Lung (tissue), 12 donors: ENCODE measurements around the gene ZC3H8. TPM values are rescaled to one million over a fixed set of nuclear protein-coding genes. Genes with fewer than 3 reads are reported as not detected.

Experiments used
- ATAC-seq: fragments of 200-7000 bp; cut with Tn5 transposase; one replicate; pipeline ENCODE4 v1.9.1; 2020; ENCODE audit warnings: moderate number of reproducible peaks; ENCODE audit not compliant: insufficient read depth, low FRiP score
- DNase-seq, 3 donors: peaks; one replicate each; pipeline ENCODE4 v3.0.0-alpha.2; 2013 to 2017
- H3K27ac ChIP-seq, 2 donors: one replicate each; pipeline ENCODE4 v1.5.1; 2013; ENCODE audit warnings: mild to moderate bottlenecking in 2 of 2, moderate library complexity in 2 of 2, control low read depth in 1 of 2, inconsistent platforms in 1 of 2, low read depth in 1 of 2, low read length in 1 of 2
- H3K27me3 ChIP-seq, 3 donors: one replicate each; pipeline ENCODE4 v1.5.1; 2013; ENCODE audit warnings: low read length in 2 of 3; ENCODE audit not compliant: control insufficient read depth in 3 of 3, insufficient read depth in 3 of 3
- H3K36me3 ChIP-seq, 4 donors: one replicate each; pipeline ENCODE4 v1.5.1; 2013; ENCODE audit warnings: low read length in 4 of 4, mild to moderate bottlenecking in 1 of 4, moderate library complexity in 1 of 4; ENCODE audit not compliant: control insufficient read depth in 4 of 4, insufficient read depth in 4 of 4
- H3K4me1 ChIP-seq, 5 donors: one replicate each; pipeline ENCODE4 v1.5.1; 2013; ENCODE audit warnings: low read length in 5 of 5, mild to moderate bottlenecking in 2 of 5, moderate library complexity in 1 of 5; ENCODE audit not compliant: control insufficient read depth in 5 of 5, insufficient read depth in 5 of 5
- H3K4me3 ChIP-seq: one replicate; pipeline ENCODE4 v1.5.1; 2013; ENCODE audit warnings: mild to moderate bottlenecking, control low read depth, moderate library complexity
- H3K9ac ChIP-seq, 2 donors: one replicate each; pipeline ENCODE4 v1.5.1; 2013; ENCODE audit warnings: low read length in 2 of 2, control low read depth in 1 of 2; ENCODE audit not compliant: insufficient read depth in 1 of 2
- H3K9me3 ChIP-seq, 4 donors: one replicate each; pipeline ENCODE4 v1.5.1; 2013; ENCODE audit warnings: low read length in 3 of 4, mild to moderate bottlenecking in 1 of 4, moderate library complexity in 1 of 4; ENCODE audit not compliant: control insufficient read depth in 4 of 4, insufficient read depth in 3 of 4
- CTCF ChIP-seq: IDR thresholded peaks from 2 replicates; pipeline ENCODE4 v1.5.1; 2012; ENCODE audit warnings: mild to moderate bottlenecking; ENCODE audit errors: control extremely low read depth, extremely low read depth
- WGBS, 2 donors: extraction: QIAGEN DNeasy Blood & Tissue Kit; methylation state at CpG; one replicate each; pipeline ENCODE4 v1.1.7; 2013; 5-methylcytosine and 5-hydroxymethylcytosine counted together
- polyA plus RNA-seq, 2 donors: library from polyadenylated mRNA; stranded (reverse); fragments of 200-250 nt; gene quantifications; one replicate each; pipeline ENCODE4 v1.2.1, GENCODE V29; 2013
- total RNA-seq, 2 donors: library from RNA; depleted of rRNA in 1 of 2; stranded (reverse); fragments of >200 nt in 1 of 2; gene quantifications; one replicate each; pipeline ENCODE4 v1.2.1, GENCODE V29; 2014 to 2021
- donor health status: control.
- donor health status: control.
- donor health status: Bipolar disorder and iron deficiency.
- donor health status: healthy.
- donor health status: DM: yes; HTN: yes; CAD: no.

ZC3H8 gene
- total and polyA plus RNA-seq, 4 donors, result 2.1 to 24.9 (median 5.3) TPM

- no peak overlapping the region for H3K4me3 ChIP-seq
Measured at GRCh38 chr2:112259509-112260294, 4.9 kb upstream of the ZC3H8 start.

GRCh38 chr2:112257575-112257974 is 2.7 kb upstream of the ZC3H8 start:
- DNase-seq (no peak), ATAC-seq (no peak)
- H3K36me3 ChIP-seq, result no peaks in the 10 kb centered on the region
- peaks cover 0 to under 1% (median 0%) of the 10 kb centered on the region in 4 donors for H3K9me3 ChIP-seq
- no peak for TF ChIP-seq CTCF
- H3K27me3 ChIP-seq, result no peaks in the 10 kb centered on the region
- no peak overlapping the region for H3K4me3 ChIP-seq
- H3K4me1 ChIP-seq, result peaks cover 0 to 8% (median 3%) of the 10 kb centered on the region in 5 donors
- H3K9ac ChIP-seq, result no peak overlapping the region
- no peak overlapping the region for H3K27ac ChIP-seq
- 68 to 79% methylated on average over 4 of the region's 4 CpGs for WGBS, 2 donors

More at GRCh38 chr2:112259509-112260294, 4.9 kb upstream of the ZC3H8 start:
- Histone ChIP-seq H3K9ac (peak overlapping the region in 1 of 2 donors; percentile 35), H3K36me3 (no peaks in the 10 kb centered on the region), H3K27me3 (no peaks in the 10 kb centered on the region), H3K9me3 (peaks cover 0 to 2% (median 0%) of the 10 kb centered on the region in 4 donors), H3K27ac (peak overlapping the region in 1 of 2 donors; percentile 31), H3K4me1 (no peaks in the 10 kb centered on the region)
- ATAC-seq (peak; percentile 79), DNase-seq (peak; percentile 84 to 91 (median 87))
- TF ChIP-seq CTCF, result peak; percentile 94
- 18 to 24% methylated on average over 15 of the region's 15 CpGs for WGBS, 2 donors

- H3K36me3 ChIP-seq, result no peaks in the 10 kb centered on the region
- 90 to 91% methylated on average over 2 of the region's 2 CpGs for WGBS, 2 donors
- no peak overlapping the region for H3K27ac ChIP-seq
- H3K27me3 ChIP-seq, result no peaks in the 10 kb centered on the region
- H3K4me1 ChIP-seq, result peaks cover 0 to 8% (median 3%) of the 10 kb centered on the region in 5 donors
- no peaks in the 10 kb centered on the region for H3K9me3 ChIP-seq
- H3K9ac ChIP-seq, result no peak overlapping the region
- DNase-seq, result no peak
- no peak for TF ChIP-seq CTCF
- ATAC-seq, result no peak
- H3K4me3 ChIP-seq, result no peak overlapping the region
Measured at GRCh38 chr2:112256654-112257053, 1.8 kb upstream of the ZC3H8 start.
